ENCODE results near the gene CACNA1C.

Gene CACNA1C

DNA sequence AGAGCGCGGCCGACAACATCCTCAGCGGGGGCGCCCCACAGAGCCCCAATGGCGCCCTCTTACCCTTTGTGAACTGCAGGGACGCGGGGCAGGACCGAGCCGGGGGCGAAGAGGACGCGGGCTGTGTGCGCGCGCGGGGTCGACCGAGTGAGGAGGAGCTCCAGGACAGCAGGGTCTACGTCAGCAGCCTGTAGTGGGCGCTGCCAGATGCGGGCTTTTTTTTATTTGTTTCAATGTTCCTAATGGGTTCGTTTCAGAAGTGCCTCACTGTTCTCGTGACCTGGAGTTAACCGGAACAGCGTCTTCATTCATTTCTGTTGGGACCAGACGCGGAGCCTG lies 638.2 kb downstream of the CACNA1C start:
- H3K36me3 ChIP-seq = no peaks in the 10 kb centered on the region
- peak overlapping the region; percentile 47 to 70 (median 59); a peak in 18 of 20 replicates for H3K4me3 ChIP-seq
- no peak overlapping the region for H3K27ac ChIP-seq
- H3K9ac ChIP-seq = peak overlapping the region in 6 of 11 experiments; percentile 17 to 39 (median 29); a peak in 4 of 22 replicates
- no peaks in the 10 kb centered on the region for H3K9me3 ChIP-seq (replicated peaks in 1 of 11)
- peaks cover 0 to 17% (median 0%) of the 10 kb centered on the region in 11 experiments; a peak in 5 of 22 replicates for H4K20me1 ChIP-seq
- peaks cover 25 to 53% (median 34%) of the 10 kb centered on the region in 10 experiments for H3K4me1 ChIP-seq
- TF ChIP-seq Cebpa-rat (IDR thresholded peaks at IDR 0.05) = no peak
- peaks cover 66 to 85% (median 83%) of the 10 kb centered on the region in 11 experiments for H3K27me3 ChIP-seq
- H3K4me2 ChIP-seq = peak overlapping the region; percentile 84 to 99 (median 96)

DNA sequence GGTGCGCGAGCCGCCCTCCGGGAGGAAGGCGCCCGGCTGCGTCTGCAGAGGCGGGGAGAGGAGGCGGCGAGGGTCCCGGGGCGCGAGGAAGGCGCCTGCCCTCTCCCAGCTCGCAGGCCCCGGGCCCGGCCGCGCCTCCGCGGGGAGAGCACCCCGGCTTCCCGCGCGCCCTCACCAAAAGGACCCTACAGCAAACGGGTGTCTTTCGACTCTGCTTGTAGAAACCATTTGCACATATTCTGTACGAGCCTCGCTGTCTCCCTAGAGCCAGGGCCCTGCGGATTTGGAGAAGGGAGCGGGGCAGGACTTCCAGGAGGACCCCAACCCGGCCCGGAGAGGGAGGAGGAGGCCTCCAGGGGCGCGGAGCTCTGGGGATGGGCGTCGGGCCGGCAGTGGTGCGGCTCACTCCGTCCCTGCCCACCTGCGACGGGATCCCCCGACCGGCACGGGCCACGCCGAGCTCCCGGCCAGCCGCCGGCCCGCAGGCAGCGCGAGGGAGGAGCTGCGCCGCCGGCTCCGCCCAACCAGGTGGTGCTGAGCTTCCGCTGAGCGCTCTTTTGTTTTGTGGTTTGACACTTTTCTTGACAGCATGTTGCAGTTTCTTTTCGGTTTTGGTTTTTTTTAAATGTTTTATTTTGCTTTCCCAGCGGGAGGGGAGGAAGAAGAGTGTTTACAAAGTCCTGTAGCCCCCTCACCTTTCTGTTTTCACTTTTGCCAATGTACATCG lies 638.7 kb downstream of the CACNA1C start:
- TF ChIP-seq Cebpa-rat (IDR thresholded peaks at IDR 0.05) = no peak
- Histone ChIP-seq H3K4me1 (peaks cover 25 to 48% (median 29%) of the 10 kb centered on the region in 10 experiments), H3K9ac (peak overlapping the region in 10 of 11 experiments; percentile 17 to 57 (median 31); a peak in 15 of 22 replicates), H3K4me2 (peak overlapping the region; percentile 84 to 99 (median 96)), H3K27ac (no peak overlapping the region), H3K36me3 (no peaks in the 10 kb centered on the region), H3K9me3 (replicated peaks in 1 of 11) (no peaks in the 10 kb centered on the region), H3K27me3 (peaks cover 61 to 80% (median 77%) of the 10 kb centered on the region in 11 experiments), H3K4me3 (peak overlapping the region; percentile 47 to 70 (median 59)), H4K20me1 (peaks cover 0 to 17% (median 0%) of the 10 kb centered on the region in 11 experiments; a peak in 5 of 22 replicates)

DNA sequence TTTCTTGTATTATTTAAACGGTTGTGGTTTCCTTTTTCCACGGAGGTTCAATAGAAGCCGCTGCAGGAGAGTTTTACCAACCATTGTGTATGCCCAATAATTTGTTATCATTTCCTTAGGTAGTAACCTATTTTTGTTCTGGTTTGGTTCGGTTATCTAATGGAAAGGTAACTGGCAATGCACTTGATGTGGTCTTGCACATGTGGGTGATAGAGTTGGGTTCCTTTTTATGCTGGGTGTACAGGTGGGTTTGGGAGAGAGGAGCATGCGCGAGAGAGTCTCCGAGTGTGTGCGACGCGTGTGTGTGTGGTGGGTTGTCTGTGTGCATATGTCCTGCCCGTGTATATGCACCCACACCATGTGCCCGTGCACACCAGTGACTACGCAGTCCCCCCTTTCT lies 639.3 kb downstream of the CACNA1C start:
- no peaks in the 10 kb centered on the region for H3K9me3 ChIP-seq (replicated peaks in 1 of 11)
- peaks cover 55 to 74% (median 71%) of the 10 kb centered on the region in 11 experiments for H3K27me3 ChIP-seq
- H3K36me3 ChIP-seq = no peaks in the 10 kb centered on the region
- peaks cover 22 to 45% (median 28%) of the 10 kb centered on the region in 10 experiments for H3K4me1 ChIP-seq
- TF ChIP-seq Cebpa-rat (IDR thresholded peaks at IDR 0.05) = no peak
- H3K9ac ChIP-seq = peak overlapping the region in 5 of 11 experiments; percentile 23 to 57 (median 39); a peak in 5 of 22 replicates
- H3K4me3 ChIP-seq = peak overlapping the region; percentile 47 to 70 (median 59)
- H4K20me1 ChIP-seq = peaks cover 0 to 17% (median 0%) of the 10 kb centered on the region in 11 experiments; a peak in 5 of 22 replicates
- H3K27ac ChIP-seq = no peak overlapping the region
- H3K4me2 ChIP-seq = peak overlapping the region; percentile 84 to 99 (median 96)

DNA sequence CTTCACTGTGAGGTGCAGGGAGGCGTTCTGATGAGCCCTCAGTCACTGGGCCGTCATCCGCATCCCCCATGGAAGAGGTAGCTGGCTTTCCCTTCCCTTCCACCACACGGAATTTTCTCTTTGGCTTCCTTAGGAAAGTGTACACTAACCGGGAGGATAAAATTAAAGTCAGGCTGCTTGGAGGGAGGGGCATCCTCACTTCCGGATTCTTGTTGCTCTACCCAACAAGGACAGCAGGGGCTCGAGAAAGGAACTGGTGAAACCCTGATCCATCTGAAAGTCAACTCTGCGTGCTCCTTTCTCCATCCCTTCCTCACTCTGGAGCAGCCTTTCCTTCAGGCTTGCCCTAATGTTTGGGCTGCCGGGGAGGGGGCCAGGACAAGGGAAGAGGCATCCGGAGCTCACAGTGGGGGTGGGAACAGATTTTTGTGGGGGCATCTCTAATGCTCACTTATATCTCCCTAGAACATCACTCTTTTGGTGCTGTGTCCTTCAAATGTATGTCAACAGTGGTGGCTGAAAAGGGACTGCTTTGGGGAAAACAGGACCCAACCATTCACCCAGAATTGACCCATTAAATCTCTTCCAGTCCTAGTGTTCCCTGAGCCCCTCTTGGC lies 640.6 kb downstream of the CACNA1C start:
- Histone ChIP-seq H3K4me1 (peaks cover 22 to 45% (median 28%) of the 10 kb centered on the region in 10 experiments), H3K9me3 (replicated peaks in 1 of 11) (no peaks in the 10 kb centered on the region), H4K20me1 (peaks cover 0 to 15% (median 0%) of the 10 kb centered on the region in 11 experiments; a peak in 5 of 22 replicates), H3K27ac (no peak overlapping the region), H3K9ac (no peak overlapping the region), H3K27me3 (peaks cover 46 to 61% (median 59%) of the 10 kb centered on the region in 11 experiments), H3K4me3 (no peak overlapping the region), H3K36me3 (no peaks in the 10 kb centered on the region), H3K4me2 (peak overlapping the region in 9 of 11 experiments; percentile 4 to 92 (median 17); a peak in 13 of 22 replicates)
- TF ChIP-seq Cebpa-rat (IDR thresholded peaks at IDR 0.05) = no peak

DNA sequence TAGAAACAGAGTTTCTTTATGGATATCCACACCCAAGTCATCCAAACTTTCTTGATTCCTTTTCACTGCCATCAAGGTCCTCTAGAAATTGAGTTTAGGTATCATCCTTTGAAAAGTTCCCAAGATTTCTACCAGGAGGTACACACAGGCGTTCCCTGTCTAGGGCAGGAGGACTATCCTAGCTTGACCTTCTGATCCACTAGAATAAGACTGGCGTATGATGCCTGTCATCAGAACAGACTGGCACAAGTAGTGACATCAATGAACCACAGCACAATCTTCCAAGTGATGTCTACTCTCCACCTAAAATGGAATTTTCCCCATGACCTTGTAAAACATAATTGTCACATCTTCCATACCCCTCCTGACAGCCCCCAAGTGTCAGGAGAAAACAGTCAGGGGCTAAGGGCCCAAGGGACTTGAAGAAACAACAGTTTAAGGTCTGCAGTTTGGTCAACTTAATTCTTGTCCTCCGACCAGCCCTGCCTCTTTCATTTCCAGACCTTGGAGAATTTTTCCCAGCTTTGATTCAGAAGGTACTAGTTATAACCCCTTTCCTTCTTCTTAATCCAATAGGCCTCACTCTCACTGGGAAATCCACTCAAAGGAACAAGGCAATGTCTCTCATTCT lies 641.3 kb downstream of the CACNA1C start:
- Histone ChIP-seq H3K4me2 (peak overlapping the region in 5 of 11 experiments; percentile 35 to 59 (median 44); a peak in 5 of 22 replicates), H4K20me1 (peaks cover 0 to 8% (median 0%) of the 10 kb centered on the region in 11 experiments; a peak in 4 of 22 replicates), H3K9ac (no peak overlapping the region), H3K27me3 (peaks cover 40 to 54% (median 51%) of the 10 kb centered on the region in 11 experiments), H3K9me3 (replicated peaks in 1 of 11) (no peaks in the 10 kb centered on the region), H3K36me3 (no peaks in the 10 kb centered on the region), H3K4me1 (peaks cover 18 to 41% (median 28%) of the 10 kb centered on the region in 10 experiments), H3K4me3 (no peak overlapping the region), H3K27ac (no peak overlapping the region)
- no peak for TF ChIP-seq Cebpa-rat (IDR thresholded peaks at IDR 0.05)

DNA sequence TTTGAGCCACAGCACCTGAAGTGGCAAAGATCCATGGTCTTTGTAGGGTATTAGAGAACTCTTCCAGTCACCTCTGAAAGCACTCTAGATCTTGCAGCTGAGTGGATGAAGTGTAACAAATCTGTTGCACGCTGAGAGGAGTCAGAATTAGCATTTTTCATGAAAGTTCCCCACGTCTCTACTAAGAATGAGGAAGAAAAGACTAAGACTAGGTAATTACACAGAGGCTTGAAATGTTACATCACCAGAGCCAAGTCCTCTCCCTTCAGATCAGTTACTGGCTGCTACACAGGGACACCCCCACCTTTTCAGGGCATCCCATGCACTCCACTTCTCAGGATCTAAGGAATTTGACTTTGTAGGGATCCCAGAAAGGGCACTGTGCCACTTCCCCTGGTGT lies 643.3 kb downstream of the CACNA1C start:
- Histone ChIP-seq H3K4me1 (peaks cover 12 to 34% (median 24%) of the 10 kb centered on the region in 10 experiments), H3K4me3 (no peak overlapping the region), H3K9me3 (replicated peaks in 1 of 11) (no peaks in the 10 kb centered on the region), H3K9ac (no peak overlapping the region), H3K27me3 (peaks cover 20 to 33% (median 31%) of the 10 kb centered on the region in 11 experiments), H3K4me2 (peak overlapping the region in 2 of 11 experiments; percentile 23 to 28; a peak in 3 of 22 replicates), H4K20me1 (no peaks in the 10 kb centered on the region), H3K27ac (no peak overlapping the region), H3K36me3 (no peaks in the 10 kb centered on the region)
- TF ChIP-seq Cebpa-rat (IDR thresholded peaks at IDR 0.05) = no peak

DNA sequence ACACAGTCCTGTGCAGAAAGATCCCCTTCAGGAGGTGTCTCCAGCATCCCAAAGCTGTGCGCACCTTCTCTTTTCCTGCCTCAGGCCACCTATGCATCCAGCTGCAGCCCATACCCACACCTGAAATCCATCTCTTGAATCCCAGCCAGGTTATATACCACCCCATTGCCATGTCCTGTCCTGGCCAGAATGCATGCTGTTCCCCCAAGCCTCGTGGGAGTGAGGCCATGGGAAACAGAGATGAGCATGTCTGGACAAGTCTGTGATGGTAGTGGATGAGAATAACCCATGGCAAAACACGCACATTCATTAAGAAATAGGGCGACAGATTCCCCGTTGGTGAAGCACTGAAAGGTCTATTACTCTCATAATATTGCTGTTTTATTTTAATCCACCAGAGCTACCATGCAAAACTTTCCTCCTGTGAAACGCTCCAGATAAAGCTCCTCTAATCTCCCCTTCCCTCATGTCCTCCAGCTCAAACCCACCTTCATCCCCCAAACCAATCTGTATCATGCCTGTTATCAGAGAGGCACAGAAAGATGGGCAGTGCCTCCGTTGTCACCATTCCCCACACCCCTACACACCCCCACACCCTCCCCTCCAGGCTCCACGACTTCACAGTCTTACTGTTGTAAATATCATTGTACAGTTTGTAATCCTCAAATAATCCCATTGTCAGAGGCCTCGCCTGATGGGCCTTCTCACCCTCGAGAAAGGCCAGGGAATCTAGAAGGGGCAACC lies 644.4 kb downstream of the CACNA1C start:
- Histone ChIP-seq H3K27me3 (peaks cover 9 to 22% (median 20%) of the 10 kb centered on the region in 11 experiments), H3K9me3 (replicated peaks in 1 of 11) (no peaks in the 10 kb centered on the region), H4K20me1 (no peaks in the 10 kb centered on the region), H3K36me3 (no peaks in the 10 kb centered on the region), H3K4me1 (peaks cover 1 to 23% (median 13%) of the 10 kb centered on the region in 10 experiments; a peak in 17 of 20 replicates), H3K4me3 (no peak overlapping the region), H3K4me2 (peak overlapping the region in 1 of 11 experiments; percentile 15; a peak in 2 of 22 replicates), H3K9ac (no peak overlapping the region), H3K27ac (no peak overlapping the region)
- no peak for TF ChIP-seq Cebpa-rat (IDR thresholded peaks at IDR 0.05)

DNA sequence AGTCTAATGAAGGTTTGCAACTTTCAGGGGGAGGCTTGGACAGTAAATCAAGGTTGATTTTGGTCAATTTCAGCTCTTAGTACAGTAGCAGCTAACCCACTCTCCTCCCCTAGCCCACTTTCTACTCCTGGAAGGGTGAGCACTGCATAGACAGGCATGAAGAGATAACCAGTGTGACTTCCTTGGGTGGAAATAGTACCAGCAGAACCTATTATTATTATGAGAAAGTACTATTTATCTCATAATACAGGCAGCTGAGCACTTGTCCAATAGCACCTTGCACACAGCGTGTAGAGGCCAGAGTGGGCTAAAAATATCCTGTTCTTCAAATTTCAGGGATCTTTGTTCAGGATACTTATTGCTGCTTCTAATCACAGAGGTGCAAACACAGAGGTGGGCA lies 645.8 kb downstream of the CACNA1C start:
- H4K20me1 ChIP-seq = no peaks in the 10 kb centered on the region
- no peaks in the 10 kb centered on the region for H3K9me3 ChIP-seq (replicated peaks in 1 of 11)
- H3K27ac ChIP-seq = no peak overlapping the region
- peaks cover 0 to 9% (median 7%) of the 10 kb centered on the region in 11 experiments; a peak in 10 of 22 replicates for H3K27me3 ChIP-seq
- peaks cover 0 to 13% (median 8%) of the 10 kb centered on the region in 10 experiments; a peak in 12 of 20 replicates for H3K4me1 ChIP-seq
- H3K36me3 ChIP-seq = no peaks in the 10 kb centered on the region
- no peak overlapping the region for H3K9ac ChIP-seq
- H3K4me3 ChIP-seq = no peak overlapping the region
- no peak for TF ChIP-seq Cebpa-rat (IDR thresholded peaks at IDR 0.05)
- no peak overlapping the region for H3K4me2 ChIP-seq
